Measurements from ENCODE around the gene B4GALT2. TPM values are rescaled to one million over a fixed set of nuclear protein-coding genes. Genes with fewer than 3 reads are reported as not detected.

The B4GALT2 gene
- total RNA-seq, 1 donor from 2014 or later: 93.2 TPM

DNA sequence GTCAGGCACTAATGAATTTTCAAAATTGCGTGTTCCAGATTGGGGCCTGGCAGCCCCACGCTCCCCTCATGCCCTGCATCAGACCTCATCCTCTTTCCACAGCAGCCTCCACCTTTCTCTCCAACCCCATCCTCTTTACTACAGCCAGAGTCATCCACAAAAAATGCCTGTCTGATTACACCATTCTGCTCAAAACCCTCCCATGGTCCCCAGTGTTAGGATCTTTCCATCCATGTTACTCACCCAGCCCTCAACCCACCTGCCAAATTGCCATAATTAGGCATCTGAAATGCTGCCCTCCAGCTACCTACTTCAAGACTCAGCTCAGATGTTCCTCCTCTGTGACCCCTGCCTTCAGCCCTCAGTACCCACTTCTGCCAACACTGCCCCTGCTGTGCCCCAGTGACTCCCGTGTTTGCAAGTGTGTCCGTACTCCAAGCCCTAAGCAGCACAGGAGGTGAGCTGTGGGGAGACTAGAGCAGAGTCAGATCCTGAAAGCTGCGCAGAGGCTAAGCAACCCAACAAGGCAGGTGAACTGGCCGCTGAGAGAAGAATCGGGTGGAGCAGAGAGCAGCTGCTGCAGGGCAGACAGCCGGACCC, 46.1 kb upstream of the B4GALT2 start:
- Histone ChIP-seq H3K9me3 (no peaks in the 10 kb centered on the region), H3K4me1 (peaks cover 8 to 19% of the 10 kb centered on the region in 2 donors), H3K4me3 (peak overlapping the region; percentile 55 to 62), H3K27me3 (peaks cover 7% of the 10 kb centered on the region), H3K36me3 (peaks cover 0 to 3% of the 10 kb centered on the region in 2 donors), H3K27ac (no peak overlapping the region)
- DNase-seq (ENCODE audit: low spot score in 2 of 2): no peak
- TF ChIP-seq, protein P1, sequence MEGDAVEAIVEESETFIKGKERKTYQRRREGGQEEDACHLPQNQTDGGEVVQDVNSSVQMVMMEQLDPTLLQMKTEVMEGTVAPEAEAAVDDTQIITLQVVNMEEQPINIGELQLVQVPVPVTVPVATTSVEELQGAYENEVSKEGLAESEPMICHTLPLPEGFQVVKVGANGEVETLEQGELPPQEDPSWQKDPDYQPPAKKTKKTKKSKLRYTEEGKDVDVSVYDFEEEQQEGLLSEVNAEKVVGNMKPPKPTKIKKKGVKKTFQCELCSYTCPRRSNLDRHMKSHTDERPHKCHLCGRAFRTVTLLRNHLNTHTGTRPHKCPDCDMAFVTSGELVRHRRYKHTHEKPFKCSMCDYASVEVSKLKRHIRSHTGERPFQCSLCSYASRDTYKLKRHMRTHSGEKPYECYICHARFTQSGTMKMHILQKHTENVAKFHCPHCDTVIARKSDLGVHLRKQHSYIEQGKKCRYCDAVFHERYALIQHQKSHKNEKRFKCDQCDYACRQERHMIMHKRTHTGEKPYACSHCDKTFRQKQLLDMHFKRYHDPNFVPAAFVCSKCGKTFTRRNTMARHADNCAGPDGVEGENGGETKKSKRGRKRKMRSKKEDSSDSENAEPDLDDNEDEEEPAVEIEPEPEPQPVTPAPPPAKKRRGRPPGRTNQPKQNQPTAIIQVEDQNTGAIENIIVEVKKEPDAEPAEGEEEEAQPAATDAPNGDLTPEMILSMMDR (IDR thresholded peaks at IDR 0.05): no peak
- intact Hi-C loops (cut with DNase I): loop anchor here (1.0 to 5.0 kb wide), 2 partner anchors 170 to 406 kb away; no protein-coding TSS in a partner anchor

DNA sequence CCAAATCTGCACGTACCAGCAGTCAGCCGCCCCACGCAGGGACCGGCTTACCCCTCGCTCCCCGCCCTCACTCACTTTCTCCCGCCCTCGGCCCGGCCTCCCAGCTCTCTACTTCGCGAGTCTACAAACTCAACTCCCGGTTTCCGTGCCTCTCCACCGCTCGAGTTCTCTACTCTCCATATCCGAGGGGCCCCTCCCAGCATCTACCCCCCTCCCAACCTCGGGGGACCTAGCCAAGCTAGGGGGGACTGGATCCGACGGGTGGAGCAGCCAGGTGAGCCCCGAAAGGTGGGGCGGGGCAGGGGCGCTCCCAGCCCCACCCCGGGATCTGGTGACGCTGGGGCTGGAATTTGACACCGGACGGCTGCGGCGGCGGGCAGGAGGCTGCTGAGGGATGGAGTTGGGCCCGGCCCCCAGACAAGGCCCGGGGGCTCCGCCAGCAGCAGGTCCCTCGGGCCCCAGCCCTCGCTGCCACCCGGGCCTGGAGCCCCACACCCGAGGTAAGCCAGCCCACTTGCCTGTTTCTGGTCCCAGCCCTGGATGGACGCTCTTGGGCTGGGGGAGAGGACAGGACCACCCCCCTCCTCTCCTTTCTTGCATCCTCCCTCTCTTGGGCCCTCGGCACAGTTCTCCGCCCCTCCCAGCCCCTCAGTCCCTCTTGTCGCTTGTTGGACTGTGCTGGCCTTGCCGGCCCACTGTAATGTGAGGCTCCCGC, 45.5 kb upstream of the B4GALT2 start, which contains the start of gene ARTN:
ARTN (plus strand) TSS at position 416 of the 715 bp plus-strand sequence. CDS start 1,856 bp downstream, outside the sequence.
- H3K9me3 ChIP-seq: no peaks in the 10 kb centered on the region
- peak within 1 kb of the TSS; percentile 55 to 62 for H3K4me3 ChIP-seq
- no peak within 1 kb of the TSS for H3K27ac ChIP-seq
- TF ChIP-seq, protein P1 (IDR thresholded peaks at IDR 0.05): no peak
- peaks cover 8 to 19% of the 10 kb centered on the region in 2 donors for H3K4me1 ChIP-seq
- intact Hi-C loops (cut with DNase I): loop anchor here (1.0 to 5.0 kb wide), 2 partner anchors 170 to 406 kb away; no protein-coding TSS in a partner anchor
- H3K36me3 ChIP-seq: peaks cover 0 to 3% of the 10 kb centered on the region in 2 donors
- no peak for DNase-seq (ENCODE audit: low spot score in 2 of 2)
- H3K27me3 ChIP-seq: peaks cover 7% of the 10 kb centered on the region

DNA sequence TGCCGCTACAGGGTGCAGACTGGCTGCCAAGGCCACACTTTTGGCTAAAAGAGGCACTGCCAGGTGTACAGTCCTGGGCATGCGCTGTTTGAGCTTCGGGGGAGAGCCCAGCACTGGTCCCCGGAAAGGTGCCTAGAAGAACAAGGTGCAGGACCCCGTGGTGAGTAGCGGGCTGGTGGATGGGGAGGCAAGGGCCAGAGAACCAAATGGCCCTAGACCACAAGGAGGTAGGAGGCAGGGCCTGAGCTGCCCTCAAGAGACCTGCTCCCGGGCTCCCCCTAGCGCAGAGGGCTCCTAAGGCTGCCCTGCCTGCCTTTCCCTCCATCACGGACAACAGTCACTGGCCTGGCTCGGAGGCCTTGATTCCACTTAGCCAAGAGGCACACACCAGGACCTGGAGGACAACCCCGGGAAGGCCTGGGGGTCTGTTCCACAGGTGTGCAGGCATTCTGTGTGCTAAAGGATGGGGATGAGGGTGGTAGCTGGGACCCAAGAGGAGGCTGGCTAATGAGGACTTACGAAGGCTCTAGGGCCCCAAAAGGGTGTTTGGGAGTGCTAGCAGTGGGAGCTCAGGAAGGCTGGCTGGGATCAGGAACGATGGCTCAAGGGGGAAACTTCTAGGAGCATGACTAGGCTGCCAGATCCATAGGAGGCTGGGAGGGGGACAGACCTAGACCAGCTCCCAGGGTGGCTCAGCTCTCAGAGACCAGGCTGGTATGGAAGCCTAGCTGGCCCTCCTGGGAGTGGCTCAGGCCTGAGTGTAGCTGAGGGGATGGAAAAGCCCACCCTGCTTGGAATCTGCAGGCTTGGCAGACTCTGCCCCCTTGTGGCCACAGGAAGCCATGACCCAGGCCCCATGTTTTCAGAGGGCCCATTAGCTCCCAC, 44.7 kb upstream of the B4GALT2 start:
- H3K9me3 ChIP-seq: no peaks in the 10 kb centered on the region
- peak in 1 of 2 donors; percentile 73 for DNase-seq (ENCODE audit: low spot score in 2 of 2)
- H3K4me3 ChIP-seq: peak overlapping the region; percentile 55 to 62
- H3K27ac ChIP-seq: no peak overlapping the region
- TF ChIP-seq, protein P1 (IDR thresholded peaks at IDR 0.05): peak; percentile 76 to 82 (median 79)
- intact Hi-C loops (cut with DNase I): loop anchor here (5.0 kb wide), 1 partner anchor 407 kb away; no protein-coding TSS in a partner anchor
- H3K27me3 ChIP-seq: peaks cover 7% of the 10 kb centered on the region
- H3K36me3 ChIP-seq: peaks cover 0 to 3% of the 10 kb centered on the region in 2 donors
- peaks cover 8 to 19% of the 10 kb centered on the region in 2 donors for H3K4me1 ChIP-seq

DNA sequence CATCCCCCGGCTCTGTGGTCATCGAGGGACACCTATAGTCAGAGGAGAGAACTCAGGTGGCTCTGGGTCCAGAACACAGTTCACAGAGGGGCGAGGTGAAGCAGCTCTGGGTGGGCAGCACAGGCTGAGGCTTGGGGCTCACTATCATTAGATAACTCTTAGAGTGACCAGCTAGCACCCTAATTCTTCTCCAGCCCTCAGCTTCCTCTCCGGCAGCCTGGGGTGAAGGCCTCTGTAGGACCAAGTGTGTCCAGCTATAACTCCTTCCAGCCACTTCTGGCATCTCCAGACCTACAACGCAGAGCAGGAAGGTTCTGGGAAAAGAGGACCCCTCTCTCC, 44.1 kb upstream of the B4GALT2 start:
- intact Hi-C loops (cut with DNase I): loop anchor here (5.0 kb wide), 1 partner anchor 408 kb away; no protein-coding TSS in a partner anchor
- peaks cover 0 to 3% of the 10 kb centered on the region in 2 donors for H3K36me3 ChIP-seq
- H3K4me1 ChIP-seq: peaks cover 8 to 19% of the 10 kb centered on the region in 2 donors
- TF ChIP-seq, protein P1 (IDR thresholded peaks at IDR 0.05): no peak
- H3K27me3 ChIP-seq: peaks cover 7% of the 10 kb centered on the region
- DNase-seq (ENCODE audit: low spot score in 2 of 2): no peak
- H3K4me3 ChIP-seq: no peak overlapping the region
- no peak overlapping the region for H3K27ac ChIP-seq
- H3K9me3 ChIP-seq: no peaks in the 10 kb centered on the region

DNA sequence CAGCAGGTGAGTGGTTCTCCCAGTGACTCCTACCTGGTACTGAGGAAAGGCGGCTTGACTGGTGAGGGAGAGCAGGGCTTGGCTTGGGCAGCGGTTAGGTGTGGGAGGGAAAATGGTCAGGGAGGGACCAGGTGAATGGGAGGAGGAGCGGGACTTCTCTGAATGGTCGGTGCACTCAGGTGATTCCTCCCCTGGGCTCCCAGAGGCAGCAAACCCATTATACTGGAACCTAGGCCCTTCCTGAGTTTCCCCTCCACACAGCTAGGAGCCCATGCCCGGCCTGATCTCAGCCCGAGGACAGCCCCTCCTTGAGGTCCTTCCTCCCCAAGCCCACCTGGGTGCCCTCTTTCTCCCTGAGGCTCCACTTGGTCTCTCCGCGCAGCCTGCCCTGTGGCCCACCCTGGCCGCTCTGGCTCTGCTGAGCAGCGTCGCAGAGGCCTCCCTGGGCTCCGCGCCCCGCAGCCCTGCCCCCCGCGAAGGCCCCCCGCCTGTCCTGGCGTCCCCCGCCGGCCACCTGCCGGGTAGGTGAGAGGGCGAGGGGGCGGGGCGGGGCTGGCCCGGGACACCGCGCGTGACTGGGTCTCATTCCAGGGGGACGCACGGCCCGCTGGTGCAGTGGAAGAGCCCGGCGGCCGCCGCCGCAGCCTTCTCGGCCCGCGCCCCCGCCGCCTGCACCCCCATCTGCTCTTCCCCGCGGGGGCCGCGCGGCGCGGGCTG, 43.1 kb upstream of the B4GALT2 start:
- DNase-seq (ENCODE audit: low spot score in 2 of 2): no peak
- peaks cover 8 to 19% of the 10 kb centered on the region in 2 donors for H3K4me1 ChIP-seq
- intact Hi-C loops (cut with DNase I): no loop called here
- H3K27me3 ChIP-seq: peaks cover 7% of the 10 kb centered on the region
- H3K4me3 ChIP-seq: peak overlapping the region; percentile 44 to 60
- H3K9me3 ChIP-seq: no peaks in the 10 kb centered on the region
- TF ChIP-seq, protein P1 (IDR thresholded peaks at IDR 0.05): no peak
- H3K36me3 ChIP-seq: no peaks in the 10 kb centered on the region
- no peak overlapping the region for H3K27ac ChIP-seq
